B cell (primary cell): ENCODE results near the gene PTPN22. TPM values are rescaled to one million over a fixed set of nuclear protein-coding genes. Genes with fewer than 3 reads are reported as not detected.

Experiments used
- ATAC-seq: fragments of 200-7000 bp; cut with Tn5 transposase; one replicate; pipeline ENCODE4 v1.10.0; 2021; ENCODE audit warnings: low read depth, mild to moderate bottlenecking, moderate number of reproducible peaks, moderate library complexity
- CTCF ChIA-PET: fragments of 350-600 bp; sonication (Branson Sonifier 250); formaldehyde crosslinking; loops from one replicate; lab custom pipeline; 2021; ENCODE audit warnings: antibody characterized with exemption, inconsistent platforms; lab: Charles Lee
- POLR2A ChIA-PET: fragments of 350-600 bp; sonication (Branson Sonifier 250); formaldehyde crosslinking; loops from one replicate; lab custom pipeline; 2021; ENCODE audit warnings: antibody characterized with exemption; lab: Charles Lee
- DNase-seq: peaks from one replicate; pipeline ENCODE4 v3.0.0; 2013
- H2AFZ ChIP-seq: 2 replicates; pipeline ENCODE4 v1.6.1; 2012; ENCODE audit warnings: mild to moderate bottlenecking, low read depth, low read length; ENCODE audit not compliant: insufficient read depth, poor library complexity, severe bottlenecking
- H3K27ac ChIP-seq, 2 donors: 1 replicate in 1 of 2; 2 replicates in 1 of 2; pipeline ENCODE4 v1.5.1; 2012 to 2013; ENCODE audit warnings: low read length in 2 of 2, mild to moderate bottlenecking in 2 of 2, moderate library complexity in 1 of 2
- H3K27me3 ChIP-seq, 4 experiments: fragments of 200-600 bp in 1 of 4; sonication (generic) in 1 of 4; replicated peaks in 1 of 4; 1 replicate in 2 of 4; 2 replicates in 2 of 4; pipeline versions ENCODE4 v1.6.1 to v1.7.0; 2013 to 2016; ENCODE audit warnings: low read length in 3 of 4, mild to moderate bottlenecking in 2 of 4, mixed read lengths in 1 of 4, moderate library complexity in 1 of 4; ENCODE audit not compliant: insufficient read depth in 4 of 4, control insufficient read depth in 3 of 4; ENCODE audit errors: control extremely low read depth in 1 of 4
- H3K36me3 ChIP-seq, 2 experiments: replicated peaks in 1 of 2; 1 replicate in 1 of 2; 2 replicates in 1 of 2; pipeline versions ENCODE4 v1.6.1 to v1.7.1; 2013; ENCODE audit warnings: low read length in 1 of 2; ENCODE audit not compliant: insufficient read depth in 2 of 2, control insufficient read depth in 1 of 2; ENCODE audit errors: control extremely low read depth in 1 of 2, extremely low read depth in 1 of 2
- H3K4me1 ChIP-seq, 2 donors: fragments of 200-600 bp in 1 of 2; sonication (generic) in 1 of 2; 1 replicate in 1 of 2; 2 replicates in 1 of 2; pipeline versions ENCODE4 v1.5.1 to v1.6.1; 2013 to 2017; ENCODE audit warnings: low read length in 2 of 2; ENCODE audit not compliant: control insufficient read depth in 2 of 2, insufficient read depth in 2 of 2
- H3K4me2 ChIP-seq: replicated peaks from 2 replicates; pipeline ENCODE3; 2012; ENCODE audit warnings: mild to moderate bottlenecking, low read depth, low read length; ENCODE audit not compliant: poor library complexity, severe bottlenecking
- H3K4me3 ChIP-seq, 5 experiments: fragments of 200-600 bp in 1 of 5; sonication (generic) in 1 of 5; 1 replicate in 3 of 5; 2 replicates in 2 of 5; pipeline versions ENCODE4 v1.5.1 to v1.7.0; 2011 to 2016; ENCODE audit warnings: low read length in 4 of 5, mild to moderate bottlenecking in 4 of 5, low read depth in 2 of 5, control low read depth in 1 of 5, moderate library complexity in 1 of 5; ENCODE audit not compliant: insufficient read depth in 1 of 5; ENCODE audit errors: control extremely low read depth in 1 of 5, extremely low read depth in 1 of 5
- H3K79me2 ChIP-seq: fragments of 200-600 bp; sonication (generic); one replicate; pipeline ENCODE4 v1.6.0; 2016; ENCODE audit warnings: low read length; ENCODE audit not compliant: control insufficient read depth, insufficient read depth
- H3K9ac ChIP-seq: fragments of 200-600 bp; sonication (generic); 2 replicates; pipeline ENCODE4 v1.6.1; 2017; ENCODE audit warnings: mild to moderate bottlenecking, low read length, moderate library complexity
- H3K9me3 ChIP-seq, 3 donors: one replicate each; pipeline versions ENCODE4 v1.6.1 to v1.7.1; 2013; ENCODE audit warnings: low read length in 2 of 3; ENCODE audit not compliant: control insufficient read depth in 2 of 3, insufficient read depth in 1 of 3; ENCODE audit errors: control extremely low read depth in 1 of 3
- H4K20me1 ChIP-seq: 2 replicates; pipeline ENCODE4 v1.6.0; 2012; ENCODE audit warnings: mild to moderate bottlenecking, low read length; ENCODE audit not compliant: insufficient read depth, control insufficient read depth, poor library complexity, severe bottlenecking
- H3K27ac Mint-ChIP-seq: one replicate; pipeline ENCODE4 v1.8.0; 2021; ENCODE audit warnings: mixed read lengths
- H3K27me3 Mint-ChIP-seq: one replicate; pipeline ENCODE4 v1.8.0; 2021; ENCODE audit warnings: mixed read lengths
- H3K4me1 Mint-ChIP-seq: one replicate; pipeline ENCODE4 v1.8.0; 2021; ENCODE audit warnings: mixed read lengths
- H3K4me3 Mint-ChIP-seq: one replicate; pipeline ENCODE4 v1.8.0; 2021; ENCODE audit warnings: mixed read lengths
- H3K9me3 Mint-ChIP-seq: one replicate; pipeline ENCODE4 v1.8.0; 2022; ENCODE audit warnings: mixed read lengths; ENCODE audit not compliant: insufficient read depth
- EZH2 ChIP-seq: IDR thresholded peaks from 2 replicates; pipeline ENCODE4 v1.6.1; 2012; ENCODE audit warnings: borderline replicate concordance, low read depth, mild to moderate bottlenecking, moderate library complexity, low read length; ENCODE audit not compliant: insufficient read depth, poor library complexity, severe bottlenecking
- WGBS: methylation state at CpG from one replicate; pipeline ENCODE4 v1.1.5; 2013; ENCODE audit warnings: missing lambda C conversion rate; ENCODE audit not compliant: insufficient coverage; 5-methylcytosine and 5-hydroxymethylcytosine counted together
- intact Hi-C: fragments of 100-400 bp; cut with micrococcal nuclease; formaldehyde crosslinking; loops from one replicate; pipeline ENCODE4 v1.10.0; 2022
- polyA plus RNA-seq: library from polyadenylated mRNA; depleted of rRNA; stranded (reverse); fragments of >200 nt; gene quantifications from 2 replicates; pipeline ENCODE4 v1.2.3, GENCODE V29; 2012
- total RNA-seq, 2 donors: library from RNA; stranded (reverse); fragments of 120-200 nt in 1 of 2; gene quantifications; 1 replicate in 1 of 2; 2 replicates in 1 of 2; pipeline versions ENCODE4 v1.2.3 to v1.2.4, GENCODE V29; 2013 to 2022
- TF ChIP-seq, protein P1 (sequence below): fragments of 200-600 bp; IDR thresholded peaks from one replicate; pipeline ENCODE4 v1.8.0; 2022; ENCODE audit warnings: antibody characterized with exemption, mild to moderate bottlenecking

PTPN22 gene
- total and polyA plus RNA-seq, 2 donors (not counting 1 experiment from before 2014, with no cell fraction given) = 14.3 to 37.4 TPM

DNA sequence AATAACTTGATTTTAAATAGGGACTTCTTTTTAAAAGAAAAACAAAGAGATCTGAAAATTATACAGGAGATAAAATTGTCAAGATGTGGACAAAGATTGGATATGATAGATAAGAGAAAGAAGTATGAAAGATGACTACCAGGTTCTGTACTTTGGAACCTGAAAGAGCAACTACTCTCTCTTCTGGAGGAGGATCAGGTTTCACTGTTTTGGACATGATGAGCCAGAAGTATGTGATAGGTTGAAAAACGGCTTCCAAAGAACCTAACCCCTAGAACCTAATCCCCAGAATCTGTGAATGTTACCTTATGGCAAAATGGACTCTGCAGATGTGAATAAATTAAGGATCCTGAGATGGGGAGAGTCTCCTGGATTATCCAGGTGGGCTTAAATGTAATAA lies 85.4 kb downstream of the PTPN22 start:
- CTCF ChIA-PET = interaction anchor here (1.1 kb wide), 1 partner anchor 25 kb away, joined by 3 read pairs; no protein-coding TSS in a partner anchor
- H3K27ac Mint-ChIP-seq = no peak overlapping the region
- H3K4me1 Mint-ChIP-seq = peaks cover 23% of the 10 kb centered on the region

DNA sequence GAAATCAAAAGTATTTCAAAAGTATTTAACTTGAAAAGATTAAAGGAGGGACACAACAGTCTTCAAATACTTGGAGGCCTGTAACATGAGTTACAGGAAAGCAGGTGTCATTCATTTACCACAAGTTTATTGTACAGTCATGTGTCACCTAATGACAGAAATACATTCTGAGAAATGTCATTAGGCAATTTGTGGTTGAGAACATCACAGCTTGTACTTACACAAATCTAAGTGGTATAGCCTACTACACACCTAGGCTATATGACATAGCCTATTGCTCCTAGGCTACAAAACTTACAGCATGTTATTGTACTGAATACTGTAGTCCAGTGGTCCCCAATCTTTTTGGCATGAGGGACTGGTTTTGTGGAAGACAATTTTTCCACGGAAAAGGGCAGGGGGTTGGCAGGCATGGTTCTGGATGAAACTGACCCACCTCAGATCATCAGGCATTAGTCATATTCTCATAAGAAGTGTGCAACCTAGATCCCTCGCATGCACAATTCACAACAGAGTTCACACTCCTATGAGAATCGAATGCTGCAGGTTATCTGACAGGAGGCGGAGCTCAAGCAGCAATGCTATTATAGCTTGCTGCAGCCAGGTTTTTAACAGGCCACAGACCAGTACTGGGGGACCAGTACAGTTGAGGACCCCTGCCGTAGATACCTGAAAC lies 87.3 kb downstream of the PTPN22 start:
- DNase-seq = no peak
- Histone ChIP-seq H3K9me3 (no peaks in the 10 kb centered on the region), H3K4me1 (peaks cover 30 to 32% of the 10 kb centered on the region in 2 donors), H3K9ac (no peak overlapping the region), H3K36me3 (peaks cover 0 to 4% of the 10 kb centered on the region in 2 experiments), H3K79me2 (peaks cover 82% of the 10 kb centered on the region), H3K27ac (peak overlapping the region; percentile 48 to 75), H3K27me3 (no peaks in the 10 kb centered on the region), H3K4me3 (peak overlapping the region in 2 of 5 experiments; percentile 16 to 25), H2AFZ (peak overlapping the region; percentile 57), H3K4me2 (peak overlapping the region; percentile 61), H4K20me1 (peaks cover 24% of the 10 kb centered on the region)
- TF ChIP-seq, protein P1, sequence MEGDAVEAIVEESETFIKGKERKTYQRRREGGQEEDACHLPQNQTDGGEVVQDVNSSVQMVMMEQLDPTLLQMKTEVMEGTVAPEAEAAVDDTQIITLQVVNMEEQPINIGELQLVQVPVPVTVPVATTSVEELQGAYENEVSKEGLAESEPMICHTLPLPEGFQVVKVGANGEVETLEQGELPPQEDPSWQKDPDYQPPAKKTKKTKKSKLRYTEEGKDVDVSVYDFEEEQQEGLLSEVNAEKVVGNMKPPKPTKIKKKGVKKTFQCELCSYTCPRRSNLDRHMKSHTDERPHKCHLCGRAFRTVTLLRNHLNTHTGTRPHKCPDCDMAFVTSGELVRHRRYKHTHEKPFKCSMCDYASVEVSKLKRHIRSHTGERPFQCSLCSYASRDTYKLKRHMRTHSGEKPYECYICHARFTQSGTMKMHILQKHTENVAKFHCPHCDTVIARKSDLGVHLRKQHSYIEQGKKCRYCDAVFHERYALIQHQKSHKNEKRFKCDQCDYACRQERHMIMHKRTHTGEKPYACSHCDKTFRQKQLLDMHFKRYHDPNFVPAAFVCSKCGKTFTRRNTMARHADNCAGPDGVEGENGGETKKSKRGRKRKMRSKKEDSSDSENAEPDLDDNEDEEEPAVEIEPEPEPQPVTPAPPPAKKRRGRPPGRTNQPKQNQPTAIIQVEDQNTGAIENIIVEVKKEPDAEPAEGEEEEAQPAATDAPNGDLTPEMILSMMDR = no peak
- TF ChIP-seq EZH2 = no peak
- no peak for ATAC-seq
- WGBS = 71% methylated on average over 1 of the region's 5 CpGs
- Mint-ChIP-seq H3K9me3 (no peaks in the 10 kb centered on the region), H3K27ac (peak overlapping the region; percentile 65), H3K27me3 (no peaks in the 10 kb centered on the region), H3K4me1 (peaks cover 22% of the 10 kb centered on the region), H3K4me3 (peak overlapping the region; percentile 13)
- CTCF ChIA-PET = no interaction called here
- POLR2A ChIA-PET = no interaction called here
- intact Hi-C loops = no loop called here

More for the DNA sequence above, 85.4 kb downstream of the PTPN22 start:
- ATAC-seq (no peak), DNase-seq (no peak)
- no peak overlapping the region for H2AFZ ChIP-seq
- H3K27me3 Mint-ChIP-seq = no peaks in the 10 kb centered on the region
- peaks cover 79% of the 10 kb centered on the region for H3K79me2 ChIP-seq
- H3K9me3 ChIP-seq = no peaks in the 10 kb centered on the region
- no peak overlapping the region for H3K4me3 Mint-ChIP-seq
- peaks cover 21 to 22% of the 10 kb centered on the region in 2 donors for H3K4me1 ChIP-seq
- intact Hi-C loops = no loop called here
- peak overlapping the region in 1 of 2 donors; percentile 5 for H3K27ac ChIP-seq
- H3K9ac ChIP-seq = no peak overlapping the region
- H3K27me3 ChIP-seq = no peaks in the 10 kb centered on the region
- H3K4me2 ChIP-seq = no peak overlapping the region
- H3K36me3 ChIP-seq = peaks cover 0 to 9% of the 10 kb centered on the region in 2 experiments
- H3K9me3 Mint-ChIP-seq = no peaks in the 10 kb centered on the region
- POLR2A ChIA-PET = interaction anchor here (1.4 kb wide), 1 partner anchor 25 kb away, joined by 5 read pairs; no protein-coding TSS in a partner anchor
- H3K4me3 ChIP-seq = no peak overlapping the region
- peaks cover 25% of the 10 kb centered on the region for H4K20me1 ChIP-seq
- no CpG with 5 or more reads among the region's 1 CpG for WGBS
- no peak for TF ChIP-seq EZH2
- TF ChIP-seq, protein P1 = no peak
